Thyroid gland (tissue), 4 donors: ENCODE data around the gene MOGAT1. TPM values are rescaled to one million over a fixed set of nuclear protein-coding genes. Genes with fewer than 3 reads are reported as not detected.

Experiments used
- DNase-seq, 2 donors: peaks; one replicate each; pipeline ENCODE4 v3.0.0-alpha.2; 2019
- H3K27ac ChIP-seq, 3 donors: fragments of 200-600 bp; sonication (generic); 1 replicate in 2 of 3; 2 replicates in 1 of 3; pipeline ENCODE4 v1.5.1; 2016 to 2019; ENCODE audit warnings: mild to moderate bottlenecking in 1 of 3, moderate library complexity in 1 of 3
- H3K27me3 ChIP-seq: fragments of 200-600 bp; sonication (generic); one replicate; pipeline ENCODE4 v1.5.1; 2019
- H3K36me3 ChIP-seq, 2 donors: fragments of 200-600 bp; sonication (generic); one replicate each; pipeline ENCODE4 v1.5.1; 2016 to 2019
- H3K4me1 ChIP-seq, 2 donors: fragments of 200-600 bp; sonication (generic); one replicate each; pipeline ENCODE4 v1.5.1; 2017 to 2019
- H3K4me3 ChIP-seq, 3 donors: fragments of 200-600 bp; sonication (generic); replicated peaks in 1 of 3; 1 replicate in 2 of 3; 2 replicates in 1 of 3; pipeline ENCODE4 v1.5.1; 2016; ENCODE audit warnings: mild to moderate bottlenecking in 1 of 3
- H3K9me3 ChIP-seq: fragments of 200-600 bp; sonication (generic); one replicate; pipeline ENCODE4 v1.5.1; 2017
- POLR2A ChIP-seq, 2 donors: fragments of 450-650 bp; IDR thresholded peaks; one replicate each; pipeline ENCODE4 v1.6.1; 2017; ENCODE audit warnings: antibody characterized with exemption in 2 of 2, mild to moderate bottlenecking in 2 of 2, moderate library complexity in 1 of 2
- WGBS, 2 donors: methylation state at CpG; one replicate each; pipeline ENCODE4 v1.1.5; 2017; 5-methylcytosine and 5-hydroxymethylcytosine counted together
- intact Hi-C: fragments of 100-400 bp; cut with DNase I; formaldehyde crosslinking; loops from one replicate; pipeline ENCODE4 v1.15.1; 2023
- total RNA-seq, 4 donors: library from RNA; depleted of rRNA; stranded (reverse); fragments of >200 nt; gene quantifications; one replicate each; pipeline ENCODE4 v1.2.3, GENCODE V29; 2016
- TF ChIP-seq, protein P1 (sequence below), 6 experiments: fragments of 200-600 bp in 3 of 6; fragments of 450-650 bp in 3 of 6; sonication (generic) in 3 of 6; IDR thresholded peaks; one replicate each; pipeline ENCODE4 v1.5.1; 2016 to 2019; ENCODE audit warnings: antibody characterized with exemption in 6 of 6, mild to moderate bottlenecking in 2 of 6, inconsistent platforms in 1 of 6, moderate library complexity in 1 of 6

MOGAT1 gene
- total RNA-seq, 4 donors from 2014 or later: not detected

- Histone ChIP-seq H3K4me3 (no peak overlapping the region), H3K9me3 (no peaks in the 10 kb centered on the region), H3K36me3 (no peaks in the 10 kb centered on the region), H3K27ac (no peak overlapping the region), H3K4me1 (no peaks in the 10 kb centered on the region), H3K27me3 (no peaks in the 10 kb centered on the region)
- WGBS, 2 donors: 49 to 52% methylated on average over 6 of the region's 6 CpGs
- intact Hi-C loops: no loop called here
- TF ChIP-seq, protein P1, sequence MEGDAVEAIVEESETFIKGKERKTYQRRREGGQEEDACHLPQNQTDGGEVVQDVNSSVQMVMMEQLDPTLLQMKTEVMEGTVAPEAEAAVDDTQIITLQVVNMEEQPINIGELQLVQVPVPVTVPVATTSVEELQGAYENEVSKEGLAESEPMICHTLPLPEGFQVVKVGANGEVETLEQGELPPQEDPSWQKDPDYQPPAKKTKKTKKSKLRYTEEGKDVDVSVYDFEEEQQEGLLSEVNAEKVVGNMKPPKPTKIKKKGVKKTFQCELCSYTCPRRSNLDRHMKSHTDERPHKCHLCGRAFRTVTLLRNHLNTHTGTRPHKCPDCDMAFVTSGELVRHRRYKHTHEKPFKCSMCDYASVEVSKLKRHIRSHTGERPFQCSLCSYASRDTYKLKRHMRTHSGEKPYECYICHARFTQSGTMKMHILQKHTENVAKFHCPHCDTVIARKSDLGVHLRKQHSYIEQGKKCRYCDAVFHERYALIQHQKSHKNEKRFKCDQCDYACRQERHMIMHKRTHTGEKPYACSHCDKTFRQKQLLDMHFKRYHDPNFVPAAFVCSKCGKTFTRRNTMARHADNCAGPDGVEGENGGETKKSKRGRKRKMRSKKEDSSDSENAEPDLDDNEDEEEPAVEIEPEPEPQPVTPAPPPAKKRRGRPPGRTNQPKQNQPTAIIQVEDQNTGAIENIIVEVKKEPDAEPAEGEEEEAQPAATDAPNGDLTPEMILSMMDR (IDR thresholded peaks at IDR 0.05): no peak
- no peak for TF ChIP-seq POLR2A (IDR thresholded peaks at IDR 0.05)
- peak in 1 of 2 donors; percentile 7 for DNase-seq
Measured at GRCh38 chr2:222736924-222737323, 65.5 kb downstream of the MOGAT1 start.

DNA sequence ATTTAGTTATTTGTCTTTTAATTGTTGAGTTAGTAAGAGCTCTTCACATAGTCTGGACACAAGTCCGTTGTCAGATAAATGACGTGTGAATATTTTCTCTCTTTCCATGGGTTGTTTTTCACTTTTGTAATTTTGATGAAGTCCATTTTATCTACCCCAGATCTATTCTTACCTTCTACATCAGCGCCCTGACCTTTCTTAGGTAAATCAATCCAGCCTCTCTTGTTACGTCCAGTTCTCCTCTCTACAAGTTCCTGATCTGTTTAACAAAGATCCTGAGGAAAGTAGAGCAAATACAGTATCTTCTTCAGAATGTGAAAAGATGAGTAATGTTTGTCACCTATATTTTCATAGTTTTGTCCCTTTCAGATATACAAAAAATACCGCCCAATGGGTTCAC is 66.9 kb downstream of the MOGAT1 start:
- Histone ChIP-seq H3K4me1 (no peaks in the 10 kb centered on the region), H3K9me3 (no peaks in the 10 kb centered on the region), H3K4me3 (no peak overlapping the region), H3K27ac (no peak overlapping the region), H3K36me3 (no peaks in the 10 kb centered on the region), H3K27me3 (no peaks in the 10 kb centered on the region)
- WGBS, 2 donors: 95 to 96% methylated on average over 5 of the region's 5 CpGs
- intact Hi-C loops: no loop called here
- DNase-seq: no peak
- TF ChIP-seq POLR2A (IDR thresholded peaks at IDR 0.05): no peak
- TF ChIP-seq, protein P1 (IDR thresholded peaks at IDR 0.05): no peak

DNA sequence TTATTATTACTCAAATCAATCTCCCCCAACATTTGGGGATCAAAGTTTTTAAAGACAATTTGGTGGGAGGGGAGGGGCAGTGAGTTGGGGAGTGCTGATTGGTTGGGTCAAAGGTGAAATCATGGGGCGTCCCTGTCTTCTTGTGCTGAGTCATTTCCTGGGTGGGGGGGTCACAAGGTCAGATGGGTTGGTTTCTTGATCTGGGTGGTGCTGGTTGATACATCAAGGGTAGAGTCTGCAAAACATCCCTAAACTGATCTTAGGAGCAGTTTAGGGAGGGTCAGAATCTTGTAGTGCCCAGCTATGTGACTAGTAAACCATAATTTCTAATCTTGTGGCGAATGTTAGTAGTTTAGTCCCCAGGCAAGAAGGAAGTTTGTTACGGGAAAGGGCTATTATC is 67.4 kb downstream of the MOGAT1 start:
- Histone ChIP-seq H3K4me1 (no peaks in the 10 kb centered on the region), H3K9me3 (no peaks in the 10 kb centered on the region), H3K27me3 (no peaks in the 10 kb centered on the region), H3K4me3 (no peak overlapping the region), H3K36me3 (no peaks in the 10 kb centered on the region), H3K27ac (no peak overlapping the region)
- no peak for TF ChIP-seq POLR2A (IDR thresholded peaks at IDR 0.05)
- TF ChIP-seq, protein P1 (IDR thresholded peaks at IDR 0.05): no peak
- 75 to 89% methylated on average over 3 of the region's 3 CpGs for WGBS, 2 donors
- intact Hi-C loops: no loop called here
- DNase-seq: no peak

DNA sequence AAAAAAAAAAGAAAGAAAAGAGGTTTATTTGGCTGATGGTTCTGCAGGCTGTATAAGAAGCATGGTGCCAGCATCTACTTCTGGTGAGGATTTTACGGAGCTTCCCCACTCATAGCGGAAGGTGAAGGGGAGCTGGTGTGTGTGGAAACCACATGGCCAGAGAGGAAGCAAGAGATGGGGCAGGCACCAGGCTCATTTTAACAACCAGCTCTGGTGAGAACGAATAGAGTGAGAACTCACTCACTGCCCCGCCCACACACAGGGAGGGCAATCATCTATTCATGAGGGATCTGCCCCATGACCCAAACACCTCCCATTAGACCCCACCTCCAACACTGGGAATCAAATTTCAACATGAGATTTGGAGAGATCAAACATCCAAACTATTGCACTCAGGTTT is 68.5 kb downstream of the MOGAT1 start:
- Histone ChIP-seq H3K9me3 (no peaks in the 10 kb centered on the region), H3K4me3 (no peak overlapping the region), H3K36me3 (no peaks in the 10 kb centered on the region), H3K27ac (no peak overlapping the region), H3K4me1 (no peaks in the 10 kb centered on the region), H3K27me3 (no peaks in the 10 kb centered on the region)
- intact Hi-C loops: no loop called here
- DNase-seq: no peak
- 82 to 87% methylated on average over 4 of the region's 4 CpGs for WGBS, 2 donors
- TF ChIP-seq POLR2A (IDR thresholded peaks at IDR 0.05): no peak
- TF ChIP-seq, protein P1 (IDR thresholded peaks at IDR 0.05): no peak

- no peak for TF ChIP-seq POLR2A (IDR thresholded peaks at IDR 0.05)
- TF ChIP-seq, protein P1 (IDR thresholded peaks at IDR 0.05): no peak
- H3K27me3 ChIP-seq: no peaks in the 10 kb centered on the region
- no peaks in the 10 kb centered on the region for H3K9me3 ChIP-seq
- no peak overlapping the region for H3K27ac ChIP-seq
- H3K4me1 ChIP-seq: no peaks in the 10 kb centered on the region
- DNase-seq: no peak
- no peak overlapping the region for H3K4me3 ChIP-seq
- H3K36me3 ChIP-seq: no peaks in the 10 kb centered on the region
- 73 to 83% methylated on average over 10 of the region's 10 CpGs for WGBS, 2 donors
- intact Hi-C loops: no loop called here
Measured at GRCh38 chr2:222743251-222743812, 71.9 kb downstream of the MOGAT1 start.
